DOHH2 (cell line): ENCODE measurements around the gene CENPA.

ENCODE experiments used
- H3F3A ChIP-seq: fragments of 200-600 bp; sonication (generic), shearing (Covaris generic); 2 replicates; pipeline ENCODE4 v1.6.0; 2016; ENCODE audit warnings: antibody characterized with exemption, mild to moderate bottlenecking; ENCODE audit not compliant: control insufficient read depth, insufficient read depth
- H3K27ac ChIP-seq: fragments of 200-600 bp; sonication (generic); 2 replicates; pipeline ENCODE4 v1.5.1; 2014; ENCODE audit warnings: low read depth, mild to moderate bottlenecking, low read length, moderate library complexity
- H3K27me3 ChIP-seq: fragments of 200-600 bp; sonication (generic); 2 replicates; pipeline ENCODE4 v1.6.1; 2014; ENCODE audit warnings: mild to moderate bottlenecking, low read length, mixed read lengths; ENCODE audit not compliant: control insufficient read depth
- H3K36me3 ChIP-seq: fragments of 200-600 bp; sonication (generic); 2 replicates; pipeline ENCODE4 v1.6.1; 2014; ENCODE audit warnings: mild to moderate bottlenecking, low read length, moderate library complexity, mixed read lengths; ENCODE audit not compliant: control insufficient read depth
- H3K4me1 ChIP-seq: fragments of 200-600 bp; sonication (generic); 2 replicates; pipeline ENCODE4 v1.6.1; 2014; ENCODE audit warnings: mild to moderate bottlenecking, low read length, mixed read lengths; ENCODE audit not compliant: control insufficient read depth
- H3K4me2 ChIP-seq: fragments of 200-600 bp; sonication (generic); 2 replicates; pipeline ENCODE4 v1.6.0; 2014; ENCODE audit warnings: mild to moderate bottlenecking, low read length, moderate library complexity
- H3K4me3 ChIP-seq: fragments of 200-600 bp; sonication (generic); 2 replicates; pipeline ENCODE4 v1.5.1; 2014; ENCODE audit warnings: mild to moderate bottlenecking, low read length, mixed read lengths
- H3K79me2 ChIP-seq: fragments of 200-600 bp; sonication (generic); 2 replicates; pipeline ENCODE4 v1.6.1; 2014; ENCODE audit warnings: mild to moderate bottlenecking, low read length, mixed read lengths; ENCODE audit not compliant: control insufficient read depth
- H3K9me2 ChIP-seq: fragments of 200-600 bp; sonication (generic); replicated peaks from 2 replicates; pipeline ENCODE4 v1.6.1; 2014; ENCODE audit warnings: mild to moderate bottlenecking, low read length, mixed read lengths; ENCODE audit not compliant: control insufficient read depth
- H3K9me3 ChIP-seq: fragments of 200-600 bp; sonication (generic); 2 replicates; pipeline ENCODE4 v1.6.1; 2014; ENCODE audit warnings: antibody characterized with exemption, low read length, mixed read lengths; ENCODE audit not compliant: control insufficient read depth, insufficient read depth
- H4K20me1 ChIP-seq: fragments of 200-600 bp; sonication (generic); 2 replicates; pipeline ENCODE4 v1.6.0; 2014; ENCODE audit warnings: low read depth, mild to moderate bottlenecking, antibody characterized with exemption, low read length, moderate library complexity; ENCODE audit not compliant: control insufficient read depth, insufficient read depth
- CTCF ChIP-seq: fragments of 200-600 bp; sonication (generic); IDR thresholded peaks from one replicate; pipeline ENCODE4 v1.5.1; 2014; ENCODE audit warnings: antibody characterized with exemption, mild to moderate bottlenecking, low read depth, low read length; ENCODE audit not compliant: poor library complexity, severe bottlenecking
- EZH2phosphoT487 ChIP-seq: fragments of 200-600 bp; sonication (generic); IDR thresholded peaks from 2 replicates; pipeline ENCODE4 v1.6.1; 2017; ENCODE audit warnings: borderline replicate concordance, mild to moderate bottlenecking, antibody characterized with exemption, low read length, moderate library complexity, mixed read lengths

CENPA gene

GRCh38 chr2:26772064-26773001, 13.5 kb upstream of the CENPA start:
- Histone ChIP-seq H3K9me3 (no peaks in the 10 kb centered on the region), H3K36me3 (peaks cover 13% of the 10 kb centered on the region; the same call in 1 of the 2 replicates), H3K4me3 (no peak overlapping the region), H3K79me2 (peaks cover 38% of the 10 kb centered on the region), H3K4me1 (no peaks in the 10 kb centered on the region), H3K4me2 (no peak overlapping the region), H3K27ac (no peak overlapping the region), H3K9me2 (no peaks in the 10 kb centered on the region), H3F3A (no peaks in the 10 kb centered on the region), H4K20me1 (no peaks in the 10 kb centered on the region; the same call in 1 of the 2 replicates), H3K27me3 (no peaks in the 10 kb centered on the region)
- no peak for TF ChIP-seq CTCF

GRCh38 chr2:26776195-26776800, 9.6 kb upstream of the CENPA start:
- no peak for TF ChIP-seq EZH2phosphoT487
- no peak for TF ChIP-seq CTCF
- Histone ChIP-seq H3K27me3 (no peaks in the 10 kb centered on the region), H3K36me3 (peaks cover 30% of the 10 kb centered on the region), H3F3A (no peaks in the 10 kb centered on the region), H3K4me2 (no peak overlapping the region), H4K20me1 (no peaks in the 10 kb centered on the region; the same call in 1 of the 2 replicates), H3K27ac (no peak overlapping the region), H3K79me2 (peaks cover 14% of the 10 kb centered on the region), H3K4me3 (no peak overlapping the region), H3K4me1 (no peaks in the 10 kb centered on the region), H3K9me2 (no peaks in the 10 kb centered on the region), H3K9me3 (no peaks in the 10 kb centered on the region)

- TF ChIP-seq EZH2phosphoT487 (no peak), CTCF (no peak)
- H3K9me2 ChIP-seq, result no peaks in the 10 kb centered on the region
- H4K20me1 ChIP-seq, result no peaks in the 10 kb centered on the region
- no peak overlapping the region for H3K4me2 ChIP-seq
- H3K79me2 ChIP-seq, result no peaks in the 10 kb centered on the region
- no peaks in the 10 kb centered on the region for H3K27me3 ChIP-seq
- no peaks in the 10 kb centered on the region for H3K9me3 ChIP-seq
- no peaks in the 10 kb centered on the region for H3K4me1 ChIP-seq
- H3K4me3 ChIP-seq, result no peak overlapping the region
- no peaks in the 10 kb centered on the region for H3F3A ChIP-seq
- H3K36me3 ChIP-seq, result peaks cover 30% of the 10 kb centered on the region
- H3K27ac ChIP-seq, result no peak overlapping the region
These were observed 7.8 kb upstream of the CENPA start for GRCh38 chr2:26778098-26778497.
